Stimulated activated CD4-positive, alpha-beta T cell treated with anti-CD3 and anti-CD28 coated beads, Interleukin-2, amount 100 ng/mL, for 48 hours (primary cell): ENCODE results near the gene MIGA2.

ENCODE experiments used
- DNase-seq, 2 donors: peaks; one replicate each; pipeline ENCODE4 v3.0.0-alpha.2; 2020

Gene MIGA2

GRCh38 chr9:129037767-129038098 lies 1.3 kb downstream of the MIGA2 start:
- DNase-seq = no peak

- DNase-seq = no peak
Measured at GRCh38 chr9:129038109-129038852, 1.9 kb downstream of the MIGA2 start.

DNA sequence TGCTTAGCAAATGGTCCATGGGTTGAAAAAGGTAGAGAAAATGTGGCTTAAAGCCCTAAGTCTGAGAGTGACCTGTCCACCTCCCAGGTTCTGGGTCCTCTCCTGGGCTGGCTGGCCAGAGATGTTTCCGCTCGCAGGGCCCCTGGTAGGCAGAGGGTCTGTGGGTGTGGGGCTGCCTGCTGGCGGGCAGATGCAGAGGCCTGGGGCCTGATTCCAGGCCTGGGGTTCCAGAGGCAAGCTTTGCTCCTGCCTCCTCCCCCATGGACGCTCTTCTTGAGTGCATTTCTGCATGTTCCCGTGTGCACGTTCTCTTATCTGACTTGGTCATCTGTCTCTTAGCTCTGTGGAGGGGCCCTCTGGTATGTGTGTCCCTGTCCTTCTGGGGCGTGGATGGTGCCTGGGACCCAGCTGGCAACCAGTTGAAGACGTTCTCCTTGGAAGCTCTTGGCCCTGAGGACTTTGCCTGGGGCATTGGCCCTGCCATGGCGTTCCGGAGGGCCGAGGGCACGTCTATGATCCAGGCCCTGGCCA lies 3.8 kb downstream of the MIGA2 start:
- no peak for DNase-seq

GRCh38 chr9:129042016-129042415 lies 5.6 kb downstream of the MIGA2 start:
- no peak for DNase-seq

- no peak for DNase-seq
Measured at GRCh38 chr9:129052592-129052991, 16.2 kb downstream of the MIGA2 start.

DNA sequence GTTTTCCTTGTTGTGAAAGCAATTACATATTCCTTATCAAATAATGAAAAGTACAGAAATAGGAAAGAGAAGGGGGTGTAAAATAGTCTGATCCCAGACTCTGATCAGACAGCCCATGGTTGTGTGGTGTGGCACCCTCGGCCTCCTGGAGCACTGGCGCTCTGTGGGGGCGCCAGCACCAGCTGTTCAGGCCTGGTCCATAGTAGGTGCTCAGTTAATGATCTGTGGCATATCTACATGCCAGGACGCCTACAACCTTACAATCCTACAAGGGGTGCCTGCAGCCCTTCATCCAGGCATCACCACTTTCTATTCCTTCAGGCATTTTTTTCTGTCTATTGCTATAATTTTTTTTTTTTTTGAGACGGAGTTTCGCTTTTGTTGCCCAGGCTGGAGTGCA lies 16.6 kb downstream of the MIGA2 start:
- no peak for DNase-seq

DNA sequence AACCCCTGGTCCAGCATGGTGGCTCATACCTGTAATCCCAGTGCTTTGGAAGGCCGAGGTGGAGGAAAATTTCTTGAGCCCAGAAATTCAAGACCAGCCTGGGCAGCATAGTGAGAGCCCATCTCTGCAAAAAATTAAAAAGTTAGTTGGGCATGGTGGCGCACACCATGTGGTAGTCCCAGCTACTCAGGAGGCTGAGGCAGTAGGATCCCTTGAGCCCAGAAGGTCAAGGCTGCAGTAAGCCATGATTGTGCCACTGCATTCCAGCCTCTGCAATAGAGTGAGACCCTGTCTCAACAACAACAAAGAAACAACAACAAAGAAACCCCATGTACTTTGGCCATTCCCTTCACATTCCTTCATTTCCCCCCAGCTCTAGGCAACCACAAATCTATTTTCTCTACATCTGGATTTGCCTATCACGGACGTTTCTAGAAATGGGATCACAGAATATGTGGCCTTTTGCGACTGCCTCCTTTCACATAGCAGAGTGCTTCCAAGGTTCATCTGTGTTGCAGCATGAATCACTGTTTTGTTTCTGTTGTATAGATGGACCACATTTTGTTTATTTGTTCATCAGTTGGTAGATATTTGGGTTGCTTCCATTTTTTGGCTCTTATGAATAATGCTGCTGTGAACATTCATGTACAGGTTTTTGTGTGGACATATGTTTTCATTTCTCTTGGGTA lies 17.9 kb downstream of the MIGA2 start:
- no peak for DNase-seq

DNA sequence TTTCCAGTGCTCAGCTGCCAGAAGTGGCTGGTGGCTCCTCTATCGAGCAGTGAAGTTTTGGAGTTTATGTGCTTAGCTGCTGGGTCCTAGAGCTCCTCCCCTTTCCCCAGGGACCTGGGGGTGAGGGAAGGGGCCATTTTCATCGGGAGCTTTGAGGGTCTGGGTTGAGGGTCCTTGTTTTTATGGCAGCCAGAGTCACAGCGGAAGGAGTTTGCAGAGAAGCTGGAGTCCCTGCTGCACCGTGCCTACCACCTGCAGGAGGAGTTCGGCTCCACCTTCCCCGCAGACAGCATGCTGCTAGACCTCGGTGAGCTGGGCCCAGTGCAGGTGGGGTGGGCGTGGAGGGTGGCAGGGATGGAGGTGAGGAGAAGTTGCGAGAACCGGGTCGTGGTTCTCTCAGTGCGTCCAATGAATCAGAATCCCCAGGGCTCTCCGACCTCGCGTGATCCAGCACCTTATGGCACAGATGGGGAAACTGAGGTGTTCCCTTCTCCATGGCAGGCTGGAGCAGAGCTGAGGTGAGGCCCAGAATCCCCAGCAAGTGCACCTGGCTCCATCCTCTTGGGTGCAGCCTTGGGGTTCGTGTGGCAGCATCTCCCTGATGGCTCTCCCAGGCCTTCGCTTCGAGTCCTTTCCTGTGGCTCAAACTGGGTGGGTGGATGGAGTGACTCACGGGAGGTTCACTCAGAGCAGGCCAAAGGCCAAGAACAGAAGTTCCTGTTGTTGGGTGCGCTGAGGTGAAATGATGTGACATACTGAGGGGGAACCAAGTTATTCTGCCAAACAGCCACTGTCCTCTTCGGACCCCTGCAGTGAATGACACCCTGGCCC lies 22.8 kb downstream of the MIGA2 start:
- DNase-seq = no peak

- DNase-seq = no peak
Measured at GRCh38 chr9:129059796-129060785, 23.7 kb downstream of the MIGA2 start.

GRCh38 chr9:129060991-129061390 lies 24.6 kb downstream of the MIGA2 start:
- no peak for DNase-seq

GRCh38 chr9:129063061-129063460 lies 26.6 kb downstream of the MIGA2 start:
- no peak for DNase-seq

DNA sequence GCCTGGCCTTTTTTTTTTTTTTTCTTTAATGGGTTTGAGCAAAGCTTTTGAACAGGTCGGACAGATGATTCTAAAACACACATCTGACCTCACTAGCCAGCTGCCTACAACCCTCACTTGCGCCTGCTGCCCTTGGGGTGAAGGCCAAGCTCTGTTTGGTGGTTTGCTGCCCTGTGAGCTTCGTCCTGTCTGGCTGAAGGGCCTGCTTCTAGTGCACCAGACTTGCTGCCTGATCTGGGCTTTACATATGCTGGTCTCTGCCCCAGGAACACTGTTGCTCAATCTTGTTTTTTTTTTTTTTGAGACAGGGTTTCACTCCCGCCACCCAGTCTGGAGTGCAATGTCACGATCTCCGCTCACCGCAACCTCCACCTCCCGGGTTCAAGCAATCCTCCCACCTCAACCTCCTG lies 28.1 kb downstream of the MIGA2 start:
- DNase-seq = no peak

DNA sequence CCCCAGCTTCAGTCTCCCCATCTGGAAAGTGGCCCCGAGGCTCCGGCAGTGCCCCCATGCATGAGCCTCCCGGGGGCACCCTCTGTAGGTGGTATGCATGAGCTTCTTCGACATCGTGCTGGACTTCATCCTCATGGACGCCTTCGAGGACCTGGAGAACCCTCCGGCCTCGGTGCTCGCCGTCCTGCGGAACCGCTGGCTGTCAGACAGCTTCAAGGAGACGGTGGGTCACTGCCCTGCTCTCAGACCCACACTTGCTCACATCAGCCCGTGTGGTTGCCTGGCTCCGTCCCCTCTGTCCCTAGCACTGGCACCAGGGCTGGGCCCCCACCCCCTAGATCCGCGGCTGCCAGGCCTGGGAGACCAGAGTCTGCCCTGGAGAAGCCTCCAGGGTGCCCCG lies 31.7 kb downstream of the MIGA2 start:
- no peak for DNase-seq

DNA sequence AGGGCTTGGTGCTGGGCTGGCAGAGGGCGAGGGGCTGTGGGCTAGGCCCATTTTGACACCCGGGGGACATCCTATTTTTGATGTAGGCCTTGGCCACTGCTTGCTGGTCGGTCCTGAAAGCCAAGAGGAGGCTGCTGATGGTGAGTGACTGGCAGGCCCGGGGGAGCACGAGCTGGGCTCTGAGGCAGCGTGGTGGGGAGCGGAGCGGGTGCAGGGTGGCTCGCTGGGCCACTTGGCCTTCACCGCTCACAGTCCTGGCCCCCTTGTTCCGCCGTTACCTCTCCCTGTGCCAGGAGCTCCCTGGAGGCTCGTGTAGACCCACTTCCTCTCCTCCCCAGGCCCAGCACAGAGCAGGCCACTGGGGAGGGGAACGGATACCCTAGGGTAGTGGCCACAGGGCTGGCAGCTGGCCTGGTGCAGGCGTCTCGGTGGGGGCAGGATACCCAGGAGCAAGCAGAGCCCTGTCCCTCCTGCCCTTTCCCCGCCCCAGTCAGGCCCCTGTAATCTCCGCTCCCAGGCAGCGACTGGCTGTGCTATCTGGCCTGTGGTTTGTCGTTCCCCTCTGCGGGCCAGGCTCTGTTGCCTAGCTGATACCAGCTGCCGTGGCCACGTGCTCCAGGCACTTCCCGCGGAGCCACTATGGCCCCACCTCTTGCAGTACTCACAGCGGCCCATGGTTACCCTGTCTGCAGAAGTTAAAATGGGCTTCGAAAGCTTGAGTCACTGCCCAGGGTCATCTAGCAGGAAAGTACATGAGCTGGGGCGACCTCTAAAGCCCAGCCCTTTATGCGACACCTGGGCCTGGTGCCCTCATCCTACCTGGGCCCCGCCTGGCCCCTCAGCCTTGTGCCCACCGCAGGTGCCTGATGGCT lies 32.8 kb downstream of the MIGA2 start:
- peak; percentile 23 to 40 for DNase-seq

DNA sequence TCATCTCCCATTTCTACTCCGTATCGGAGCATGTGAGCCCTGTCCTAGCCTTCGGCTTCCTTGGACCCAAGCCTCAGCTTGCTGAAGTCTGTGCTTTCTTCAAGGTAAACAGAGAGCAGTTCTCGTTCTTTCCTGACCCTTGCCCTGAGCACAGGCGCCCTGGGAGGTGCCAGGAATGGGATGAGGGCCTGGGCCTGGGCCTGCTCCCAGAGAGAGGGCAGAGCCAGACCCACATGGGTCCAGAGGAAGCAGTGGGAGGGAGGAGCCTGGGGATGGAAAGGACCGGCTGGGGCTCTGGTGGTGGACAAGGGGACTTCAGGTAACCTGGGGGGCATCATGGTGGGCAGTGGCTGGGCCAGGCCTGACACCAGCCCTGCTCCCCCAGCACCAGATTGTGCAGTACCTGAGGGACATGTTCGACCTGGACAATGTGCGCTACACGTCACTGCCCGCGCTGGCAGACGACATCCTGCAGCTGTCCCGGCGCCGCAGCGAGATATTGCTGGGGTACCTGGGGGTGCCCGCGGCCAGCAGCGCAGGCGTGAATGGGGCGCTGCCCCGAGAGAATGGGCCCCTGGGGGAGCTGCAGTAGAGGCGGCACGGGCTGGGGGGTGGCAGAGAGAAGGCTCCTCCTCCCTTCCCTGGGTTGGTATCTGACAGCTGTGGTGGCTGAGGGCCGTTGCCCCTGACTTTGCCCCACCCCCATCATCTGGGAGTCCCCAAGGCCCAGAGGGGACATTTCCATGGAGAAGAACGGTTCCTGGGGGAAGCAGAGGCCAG lies 33.6 kb downstream of the MIGA2 start:
- no peak for DNase-seq

- no peak for DNase-seq
Measured at GRCh38 chr9:129070696-129071525, 34.5 kb downstream of the MIGA2 start.

DNA sequence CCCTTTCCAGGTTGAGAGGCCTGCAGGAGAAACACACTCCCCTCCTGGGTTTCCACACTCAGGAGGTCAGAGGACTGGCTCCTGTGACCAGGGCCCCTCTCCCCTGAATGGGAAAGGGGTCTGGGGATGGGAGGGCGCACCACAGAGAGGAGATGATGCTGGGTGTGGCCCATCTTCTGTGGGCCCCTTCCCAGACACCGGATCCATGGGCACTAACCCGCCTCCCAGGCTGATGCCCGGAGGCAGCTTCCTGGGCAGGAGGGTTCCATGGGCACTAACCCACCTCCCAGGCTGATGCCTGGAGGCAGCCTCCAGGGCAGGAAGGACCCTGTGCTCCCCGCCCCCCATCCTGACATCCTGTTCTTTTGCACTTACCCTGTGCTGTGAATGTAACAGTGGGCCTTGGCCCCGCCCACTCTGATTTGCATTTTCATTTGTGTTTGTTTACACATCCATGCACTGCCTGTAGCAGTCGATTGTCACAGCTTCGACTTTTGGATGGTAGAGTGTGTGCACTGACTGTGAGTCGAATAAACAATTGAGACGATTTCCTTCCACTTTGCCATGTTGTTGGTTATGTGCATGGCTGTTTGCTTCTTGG lies 35.2 kb downstream of the MIGA2 start:
- DNase-seq = no peak

DNA sequence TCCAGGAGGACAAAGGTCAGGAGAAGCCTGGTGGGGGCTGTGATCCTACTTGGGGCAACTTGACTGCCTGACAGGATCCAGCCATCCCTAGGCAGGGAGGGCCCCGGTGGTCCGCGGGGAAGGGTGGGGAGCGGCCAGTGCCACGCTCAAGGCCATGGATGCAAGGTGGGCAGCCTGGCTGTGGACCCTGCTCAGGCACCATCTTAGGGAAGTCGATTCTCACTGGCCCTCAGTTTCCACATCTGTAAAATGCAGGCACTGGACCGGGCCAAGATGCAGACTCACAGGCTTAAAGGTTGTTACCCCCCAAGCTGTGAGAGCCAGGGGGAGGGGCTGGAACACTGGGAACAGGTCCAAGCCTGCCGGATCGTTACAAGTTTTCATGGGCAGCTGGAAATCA lies 35.7 kb downstream of the MIGA2 start:
- DNase-seq = no peak

GRCh38 chr9:129073404-129073803 lies 37.0 kb downstream of the MIGA2 start:
- DNase-seq = no peak
